ENCODE data around the gene PGAP3. TPM values are rescaled to one million over a fixed set of nuclear protein-coding genes. Genes with fewer than 3 reads are reported as not detected.

Gene PGAP3
- total and polyA plus RNA-seq, 2 of the 4 experiments (the other 2 are of a cell fraction): 4.3 to 9.8 TPM

- Histone ChIP-seq H3K14ac (replicated peaks; ENCODE audit: low read depth, low read length) (peak within 1 kb of the TSS; percentile 94), H3K9me1 (ENCODE audit: insufficient read depth, low read length) (peaks cover 26% of the 10 kb centered on the region), H3K9me3 (ENCODE audit: control insufficient read depth, insufficient read depth, low read length) (no peaks in the 10 kb centered on the region), H2AFZ (replicated peaks; ENCODE audit: low read length, poor library complexity) (peak within 1 kb of the TSS; percentile 98), H2BK20ac (ENCODE audit: low read depth, low read length) (no peak within 1 kb of the TSS), H3K4ac (ENCODE audit: low read depth, low read length) (peak within 1 kb of the TSS; percentile 93), H3K9ac (ENCODE audit: low read depth, low read length) (peak within 1 kb of the TSS; percentile 92), H3K23ac (ENCODE audit: low read depth, low read length) (peak within 1 kb of the TSS; percentile 79), H2BK15ac (ENCODE audit: low read depth, low read length) (no peak within 1 kb of the TSS), H2AK5ac (ENCODE audit: low read depth, low read length) (peak within 1 kb of the TSS; percentile 87), H3K4me3 (ENCODE audit: insufficient read depth, low read depth, low read length) (peak within 1 kb of the TSS; percentile 96), H3K18ac (ENCODE audit: low read depth, low read length) (peak within 1 kb of the TSS; percentile 50), H4K8ac (ENCODE audit: low read depth in 2 of 2, low read length in 2 of 2) (peak within 1 kb of the TSS; percentile 91 to 100), H3K4me1 (ENCODE audit: control insufficient read depth, insufficient read depth, low read length) (peaks cover 24% of the 10 kb centered on the region), H3K4me2 (ENCODE audit: low read depth, low read length) (peak within 1 kb of the TSS; percentile 100), H4K91ac (ENCODE audit: insufficient read depth, low read depth, low read length) (peak within 1 kb of the TSS; percentile 83), H4K20me1 (ENCODE audit: insufficient read depth, low read length) (peaks cover 20% of the 10 kb centered on the region; the same call in 1 of the 2 replicates), H2BK120ac (ENCODE audit: low read depth, low read length) (peak within 1 kb of the TSS; percentile 60; the same call in 1 of the 2 replicates), H3K36me3 (ENCODE audit: control insufficient read depth, insufficient read depth, low read length) (no peaks in the 10 kb centered on the region), H3K79me1 (ENCODE audit: low read depth in 1 of 2, low read length in 2 of 2) (peaks cover 15 to 59% of the 10 kb centered on the region in 2 experiments), H4K5ac (ENCODE audit: low read depth, low read length) (peak within 1 kb of the TSS; percentile 99), H3K56ac (ENCODE audit: extremely low read depth, insufficient read depth, low read length) (peak within 1 kb of the TSS; percentile 71), H2AK9ac (replicated peaks; ENCODE audit: low read depth, low read length, poor library complexity) (peak within 1 kb of the TSS; percentile 96), H3K27me3 (ENCODE audit: control insufficient read depth, insufficient read depth, low read length) (peaks cover 9% of the 10 kb centered on the region), H2BK5ac (ENCODE audit: low read depth, low read length, poor library complexity, severe bottlenecking) (peak within 1 kb of the TSS; percentile 87), H3K27ac (ENCODE audit: insufficient read depth, low read length) (peak within 1 kb of the TSS; percentile 87)
- dilution Hi-C loops (cut with HindIII; ENCODE audit: low sequenced_read_pairs, unreplicated experiment) (no loop called here), in situ Hi-C loops (cut with MboI; ENCODE audit: low sequenced_read_pairs) (no loop called here), intact Hi-C loops (cut with micrococcal nuclease) (no loop called here)
- ChIA-PET POLR2A (ENCODE audit: unreplicated experiment) (interaction anchor here (0.6 kb wide), 1 partner anchor 145 kb away, joined by 3 read pairs; no protein-coding TSS in a partner anchor), CTCF (interaction anchor here (2.9 kb wide), 1 partner anchor 15 kb away, joined by 11 read pairs; no protein-coding TSS in a partner anchor)
- BruUV-seq (replicated peaks): no TSS peak
- ATAC-seq (ENCODE audit: low read depth) (peak; percentile 97), DNase-seq (peak; percentile 82)
- TF ChIP-seq RCOR1 (IDR thresholded peaks at IDR 0.05; ENCODE audit: insufficient replicate concordance, low read length) (no peak), POLR2A (IDR thresholded peaks at IDR 0.05; ENCODE audit: low read depth, low read length) (no peak; the same call in 1 of the 2 replicates), NFE2L2 (IDR thresholded peaks at IDR 0.05; ENCODE audit: low read depth, low read length) (no peak), MXI1 (IDR thresholded peaks at IDR 0.05; ENCODE audit: borderline replicate concordance, low read depth, low read length) (0 out of 2 replicates have a peak, but pooled peaks have one; percentile 6), ELK1 (IDR thresholded peaks at IDR 0.05; ENCODE audit: borderline replicate concordance, low read depth, low read length) (no peak), RFX5 (IDR thresholded peaks at IDR 0.05; ENCODE audit: low read depth, low read length) (no peak), RAD21 (IDR thresholded peaks at IDR 0.05; ENCODE audit: low read length) (no peak), CTCF (conservative IDR thresholded peaks at IDR 0.05; ENCODE audit: low read depth, low read length) (0 out of 2 replicates have a peak, but pooled peaks have one; percentile 14), USF2 (IDR thresholded peaks at IDR 0.05; ENCODE audit: low read depth, low read length) (no peak), MAZ (IDR thresholded peaks at IDR 0.05; ENCODE audit: borderline replicate concordance, low read depth, low read length) (peak; percentile 30; the same call in 1 of the 2 replicates)
- 1% methylated on average over 32 of the region's 69 CpGs; no CpG with 5 or more reads in 1 of the 2 experiments for WGBS, 2 experiments (ENCODE audit: extremely low coverage in 2 of 2, insufficient read length in 1 of 2)
These were observed 50.7 kb downstream of the PGAP3 start, which contains the start of gene STARD3 for GRCh38 chr17:39636927-39637736. Gene STARD3, plus strand, starts transcription at chr17:39637144. Its CDS starts 16,388 bp downstream, at chr17:39653532.

Measured in IMR-90 (cell line).